ENCODE measurements around the gene SPHKAP.

GRCh38 chr2:227932403-227932802 lies 249.1 kb downstream of the SPHKAP start:
- TF ChIP-seq CTCF (IDR thresholded peaks at IDR 0.05) (no peak), POLR2A (IDR thresholded peaks at IDR 0.05) (no peak)

Measured in thyroid gland (tissue), 4 donors.